ENCODE measurements around the gene NBEA.
A peak's percentile ranks its signal among the peaks of the same experiment; 100 is the strongest.
"Not testable (repeated sequence)": the region's sequence is repeated elsewhere in the genome, so short reads cannot be mapped to it uniquely, and the experiment has no call there.

Gene NBEA

GRCh38 chr13:35393886-35394285, 451.8 kb downstream of the NBEA start:
- peak; percentile 38; the same call in 1 of the 3 replicates for ATAC-seq (ENCODE audit: low read depth)
- H3K9me3 ChIP-seq (ENCODE audit: severe bottlenecking) = no peaks in the 10 kb centered on the region
- no peaks in the 10 kb centered on the region for H3K27me3 ChIP-seq (ENCODE audit: insufficient read depth, poor library complexity, severe bottlenecking)
- DNase-seq (ENCODE audit: low spot score) = no peak
- H3K4me1 ChIP-seq (ENCODE audit: insufficient read depth, poor library complexity, severe bottlenecking) = no peaks in the 10 kb centered on the region
- TF ChIP-seq, protein P1, sequence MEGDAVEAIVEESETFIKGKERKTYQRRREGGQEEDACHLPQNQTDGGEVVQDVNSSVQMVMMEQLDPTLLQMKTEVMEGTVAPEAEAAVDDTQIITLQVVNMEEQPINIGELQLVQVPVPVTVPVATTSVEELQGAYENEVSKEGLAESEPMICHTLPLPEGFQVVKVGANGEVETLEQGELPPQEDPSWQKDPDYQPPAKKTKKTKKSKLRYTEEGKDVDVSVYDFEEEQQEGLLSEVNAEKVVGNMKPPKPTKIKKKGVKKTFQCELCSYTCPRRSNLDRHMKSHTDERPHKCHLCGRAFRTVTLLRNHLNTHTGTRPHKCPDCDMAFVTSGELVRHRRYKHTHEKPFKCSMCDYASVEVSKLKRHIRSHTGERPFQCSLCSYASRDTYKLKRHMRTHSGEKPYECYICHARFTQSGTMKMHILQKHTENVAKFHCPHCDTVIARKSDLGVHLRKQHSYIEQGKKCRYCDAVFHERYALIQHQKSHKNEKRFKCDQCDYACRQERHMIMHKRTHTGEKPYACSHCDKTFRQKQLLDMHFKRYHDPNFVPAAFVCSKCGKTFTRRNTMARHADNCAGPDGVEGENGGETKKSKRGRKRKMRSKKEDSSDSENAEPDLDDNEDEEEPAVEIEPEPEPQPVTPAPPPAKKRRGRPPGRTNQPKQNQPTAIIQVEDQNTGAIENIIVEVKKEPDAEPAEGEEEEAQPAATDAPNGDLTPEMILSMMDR (IDR thresholded peaks at IDR 0.05; ENCODE audit: poor library complexity, severe bottlenecking) = no peak
- no peak overlapping the region for H3K27ac ChIP-seq (ENCODE audit: poor library complexity, severe bottlenecking)
- no peaks in the 10 kb centered on the region for H3K36me3 ChIP-seq (ENCODE audit: low read depth)
- H3K4me3 ChIP-seq (ENCODE audit: severe bottlenecking) = no peak overlapping the region

DNA sequence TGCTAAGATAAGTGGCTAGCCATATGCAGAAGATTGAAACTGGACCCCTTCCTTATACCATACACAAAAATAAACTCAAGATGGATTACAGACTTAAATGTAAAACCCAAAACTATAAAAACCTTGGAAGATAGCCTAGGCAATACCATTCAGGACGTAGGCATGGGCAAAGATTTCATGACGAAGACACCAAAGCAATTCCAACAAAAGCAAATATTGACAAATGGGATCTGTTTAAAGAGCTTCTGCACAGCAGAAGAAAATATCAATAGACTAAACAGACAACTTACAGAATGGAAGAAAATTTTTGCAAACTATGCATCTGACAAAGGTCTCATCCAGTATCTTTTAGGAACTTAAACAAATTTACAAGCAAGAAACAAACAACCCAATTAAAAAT, 466.2 kb downstream of the NBEA start:
- not testable (repeated sequence) for H3K4me1 ChIP-seq (ENCODE audit: insufficient read depth, poor library complexity, severe bottlenecking); DNase-seq (ENCODE audit: low spot score); H3K27ac ChIP-seq (ENCODE audit: poor library complexity, severe bottlenecking); H3K36me3 ChIP-seq (ENCODE audit: low read depth); H3K4me3 ChIP-seq (ENCODE audit: severe bottlenecking); ATAC-seq (ENCODE audit: low read depth); H3K9me3 ChIP-seq (ENCODE audit: severe bottlenecking); H3K27me3 ChIP-seq (ENCODE audit: insufficient read depth, poor library complexity, severe bottlenecking)

DNA sequence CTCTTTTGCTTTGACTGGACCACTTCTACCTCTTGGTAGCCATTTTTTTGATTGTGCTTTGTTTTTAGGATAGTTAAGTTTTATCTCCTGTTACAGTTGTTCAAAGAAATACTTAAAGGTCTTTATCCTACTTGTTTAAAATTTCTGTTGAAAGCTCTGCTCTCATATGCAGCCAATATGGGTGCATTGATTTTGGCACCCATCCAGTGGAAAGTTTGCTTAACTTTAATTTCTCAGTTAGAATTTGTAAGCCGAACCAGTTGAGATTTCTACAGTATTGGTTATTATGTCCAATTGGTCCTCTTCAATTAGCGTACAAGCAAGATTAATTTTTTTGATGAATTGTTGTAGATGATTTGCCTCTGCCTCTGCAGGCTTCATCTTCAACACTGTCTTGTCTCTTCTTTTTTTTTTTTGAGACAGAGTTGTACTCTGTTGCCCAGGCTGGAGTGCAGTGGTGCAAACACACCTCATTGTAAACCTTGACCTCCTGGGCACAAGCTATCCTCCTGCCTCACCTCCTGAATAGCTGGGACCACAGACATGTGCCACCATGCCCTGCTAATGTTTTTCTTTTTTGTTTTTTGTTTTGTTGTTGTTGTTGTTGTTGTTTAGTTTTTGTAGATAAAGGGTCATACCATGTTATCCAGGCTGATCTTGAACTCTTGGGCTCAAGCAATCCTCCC, 469.1 kb downstream of the NBEA start:
- Histone ChIP-seq H3K4me3 (ENCODE audit: severe bottlenecking) (no peak overlapping the region), H3K4me1 (ENCODE audit: insufficient read depth, poor library complexity, severe bottlenecking) (no peaks in the 10 kb centered on the region), H3K9me3 (ENCODE audit: severe bottlenecking) (no peaks in the 10 kb centered on the region), H3K27me3 (ENCODE audit: insufficient read depth, poor library complexity, severe bottlenecking) (no peaks in the 10 kb centered on the region), H3K27ac (ENCODE audit: poor library complexity, severe bottlenecking) (no peak overlapping the region), H3K36me3 (ENCODE audit: low read depth) (no peaks in the 10 kb centered on the region)
- ATAC-seq (ENCODE audit: low read depth) (no peak), DNase-seq (ENCODE audit: low spot score) (no peak)
- TF ChIP-seq, protein P1 (IDR thresholded peaks at IDR 0.05; ENCODE audit: poor library complexity, severe bottlenecking) = no peak

GRCh38 chr13:35448465-35448864, 506.4 kb downstream of the NBEA start:
- no peaks in the 10 kb centered on the region for H3K9me3 ChIP-seq (ENCODE audit: severe bottlenecking)
- TF ChIP-seq, protein P1 (IDR thresholded peaks at IDR 0.05; ENCODE audit: poor library complexity, severe bottlenecking) = no peak
- no peaks in the 10 kb centered on the region for H3K36me3 ChIP-seq (ENCODE audit: low read depth)
- no peak overlapping the region for H3K27ac ChIP-seq (ENCODE audit: poor library complexity, severe bottlenecking)
- no peaks in the 10 kb centered on the region for H3K27me3 ChIP-seq (ENCODE audit: insufficient read depth, poor library complexity, severe bottlenecking)
- no peak for ATAC-seq (ENCODE audit: low read depth)
- no peaks in the 10 kb centered on the region for H3K4me1 ChIP-seq (ENCODE audit: insufficient read depth, poor library complexity, severe bottlenecking)
- no peak for DNase-seq (ENCODE audit: low spot score)
- H3K4me3 ChIP-seq (ENCODE audit: severe bottlenecking) = no peak overlapping the region

GRCh38 chr13:35449821-35450220, 507.8 kb downstream of the NBEA start:
- H3K27ac ChIP-seq (ENCODE audit: poor library complexity, severe bottlenecking) = no peak overlapping the region
- ATAC-seq (ENCODE audit: low read depth) (no peak), DNase-seq (ENCODE audit: low spot score) (no peak)
- TF ChIP-seq, protein P1 (IDR thresholded peaks at IDR 0.05; ENCODE audit: poor library complexity, severe bottlenecking) = no peak
- no peaks in the 10 kb centered on the region for H3K36me3 ChIP-seq (ENCODE audit: low read depth)
- no peak overlapping the region for H3K4me3 ChIP-seq (ENCODE audit: severe bottlenecking)
- H3K27me3 ChIP-seq (ENCODE audit: insufficient read depth, poor library complexity, severe bottlenecking) = no peaks in the 10 kb centered on the region
- no peaks in the 10 kb centered on the region for H3K9me3 ChIP-seq (ENCODE audit: severe bottlenecking)
- no peaks in the 10 kb centered on the region for H3K4me1 ChIP-seq (ENCODE audit: insufficient read depth, poor library complexity, severe bottlenecking)

Measured in RWPE2 (cell line).